Stimulated activated CD8-positive, alpha-beta memory T cell treated with anti-CD3 and anti-CD28 coated beads, Interleukin-12 subunit alpha, Interleukin-12 subunit beta, amount 100 ng/mL, for 1 hour (primary cell): ENCODE data around the gene FHIT.

ENCODE experiments used
- DNase-seq: peaks from one replicate; pipeline ENCODE4 v3.0.0-alpha.2; 2020; ENCODE audit warnings: low read depth

The FHIT gene

GRCh38 chr3:60276615-60277014, 974.6 kb downstream of the FHIT start:
- no peak for DNase-seq

GRCh38 chr3:60274646-60275045, 976.6 kb downstream of the FHIT start:
- no peak for DNase-seq

GRCh38 chr3:60274098-60274497, 977.2 kb downstream of the FHIT start:
- no peak for DNase-seq

GRCh38 chr3:60269829-60270266, 981.4 kb downstream of the FHIT start:
- no peak for DNase-seq

GRCh38 chr3:60269377-60269776, 981.9 kb downstream of the FHIT start:
- DNase-seq = no peak

- DNase-seq = no peak
These were observed 983.1 kb downstream of the FHIT start for GRCh38 chr3:60268123-60268522.

- DNase-seq = no peak
These were observed 984.8 kb downstream of the FHIT start for GRCh38 chr3:60266444-60266843.

- DNase-seq = no peak
These were observed 988.1 kb downstream of the FHIT start for GRCh38 chr3:60263191-60263590.

GRCh38 chr3:60262546-60262945, 988.7 kb downstream of the FHIT start:
- no peak for DNase-seq

- DNase-seq = no peak
These were observed 990.7 kb downstream of the FHIT start for GRCh38 chr3:60260546-60260945.

GRCh38 chr3:60250810-60251209, 1000.4 kb downstream of the FHIT start:
- no peak for DNase-seq

- no peak for DNase-seq
These were observed 1001.0 kb downstream of the FHIT start for GRCh38 chr3:60250206-60250605.

- no peak for DNase-seq
These were observed 1004.9 kb downstream of the FHIT start for GRCh38 chr3:60246361-60246760.

GRCh38 chr3:60243456-60243855, 1007.8 kb downstream of the FHIT start:
- no peak for DNase-seq

- DNase-seq = no peak
These were observed 1010.8 kb downstream of the FHIT start for GRCh38 chr3:60240492-60240891.

GRCh38 chr3:60238550-60238949, 1012.7 kb downstream of the FHIT start:
- DNase-seq = no peak

- no peak for DNase-seq
These were observed 1021.8 kb downstream of the FHIT start for GRCh38 chr3:60229502-60229901.

- no peak for DNase-seq
These were observed 1022.4 kb downstream of the FHIT start for GRCh38 chr3:60228823-60229222.

GRCh38 chr3:60226912-60227311, 1024.3 kb downstream of the FHIT start:
- no peak for DNase-seq

GRCh38 chr3:60225848-60226247, 1025.4 kb downstream of the FHIT start:
- no peak for DNase-seq

- no peak for DNase-seq
These were observed 1030.5 kb downstream of the FHIT start for GRCh38 chr3:60220768-60221167.

- DNase-seq = no peak
These were observed 1031.8 kb downstream of the FHIT start for GRCh38 chr3:60219501-60219900.

GRCh38 chr3:60217156-60217911, 1033.9 kb downstream of the FHIT start:
- no peak for DNase-seq

- DNase-seq = no peak
These were observed 1034.7 kb downstream of the FHIT start for GRCh38 chr3:60216462-60217075.
